Urothelium cell line (cell line): ENCODE measurements around the gene SARS1.

Source experiments
- DNase-seq: peaks from one replicate; pipeline ENCODE4 v3.0.0; 2011; ENCODE audit warnings: low spot score, mixed read lengths
- FAIRE-seq: peaks from 2 replicates; lab custom pipeline; 2011; peaks lifted over from hg19 to GRCh38; lab: Jason Lieb, UNC

SARS1 gene

GRCh38 chr1:109248797-109249629 is 35.3 kb downstream of the SARS1 start, which contains the start of gene CELSR2:
Gene CELSR2, plus strand, starts transcription at chr1:109249539. Its CDS starts 541 bp downstream, at chr1:109250080.
- no peak for FAIRE-seq
- peak; percentile 96 for DNase-seq

GRCh38 chr1:109249654-109250401 is 36.1 kb downstream of the SARS1 start:
- FAIRE-seq: no peak
- peak; percentile 60 for DNase-seq

- no peak for DNase-seq
- no peak for FAIRE-seq
These were observed 36.9 kb downstream of the SARS1 start for GRCh38 chr1:109250454-109251276.

GRCh38 chr1:109251277-109252166 is 37.8 kb downstream of the SARS1 start:
- no peak for DNase-seq
- no peak for FAIRE-seq

- FAIRE-seq (no peak), DNase-seq (no peak)
These were observed 38.6 kb downstream of the SARS1 start for GRCh38 chr1:109252167-109252892.

GRCh38 chr1:109252893-109253802 is 39.4 kb downstream of the SARS1 start:
- DNase-seq (no peak), FAIRE-seq (no peak)

GRCh38 chr1:109253803-109254620 is 40.3 kb downstream of the SARS1 start:
- DNase-seq (no peak), FAIRE-seq (no peak)

- DNase-seq (no peak), FAIRE-seq (no peak)
These were observed 40.9 kb downstream of the SARS1 start for GRCh38 chr1:109254621-109255096.

- DNase-seq: no peak
- no peak for FAIRE-seq
These were observed 41.5 kb downstream of the SARS1 start for GRCh38 chr1:109255097-109255651.

- FAIRE-seq: no peak
These were observed 42.0 kb downstream of the SARS1 start for GRCh38 chr1:109255678-109256077.

GRCh38 chr1:109256085-109256484 is 42.4 kb downstream of the SARS1 start:
- FAIRE-seq (no peak), DNase-seq (no peak)

More at GRCh38 chr1:109255678-109256077, 42.0 kb downstream of the SARS1 start:
- DNase-seq: no peak

- DNase-seq (no peak), FAIRE-seq (no peak)
These were observed 43.4 kb downstream of the SARS1 start for GRCh38 chr1:109256971-109257681.

- no peak for DNase-seq
- FAIRE-seq: peak; percentile 23
These were observed 44.1 kb downstream of the SARS1 start for GRCh38 chr1:109257682-109258421.

GRCh38 chr1:109258481-109259466 is 45.1 kb downstream of the SARS1 start:
- DNase-seq (no peak), FAIRE-seq (no peak)
